ENCODE results near the gene JAKMIP2. TPM values are rescaled to one million over a fixed set of nuclear protein-coding genes. Genes with fewer than 3 reads are reported as not detected.

Gene JAKMIP2
- total and polyA plus RNA-seq, 2 donors (not counting 3 experiments of a cell fraction or from before 2014, with no cell fraction given), result not detected

DNA sequence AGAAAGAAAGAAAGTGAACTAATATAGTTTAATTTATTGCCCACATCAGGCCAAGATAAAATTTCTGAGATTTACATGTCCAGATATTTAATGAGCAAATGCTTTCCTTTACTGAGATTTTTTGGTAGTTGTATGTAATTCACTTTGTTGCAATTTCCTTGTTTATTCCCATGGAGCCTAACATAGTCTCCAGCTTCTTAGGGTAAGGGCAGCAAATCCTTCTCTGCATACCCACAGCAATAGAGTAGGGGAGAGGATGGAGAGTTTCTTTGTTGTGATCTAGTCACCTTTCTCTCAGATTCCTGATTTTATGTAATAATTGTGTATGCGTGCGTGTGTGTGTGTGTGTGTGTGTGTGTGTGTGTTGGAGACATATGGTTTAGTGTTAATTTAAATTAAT is 221.1 kb downstream of the JAKMIP2 start:
- intact Hi-C loops (cut with micrococcal nuclease) (no loop called here), dilution Hi-C loops (cut with MboI; ENCODE audit: extremely low pct_ligation_motif_present, low sequenced_read_pairs) (no loop called here)
- no peak overlapping the region for H3K27ac ChIP-seq (ENCODE audit: insufficient read depth, low read depth, low read length)

DNA sequence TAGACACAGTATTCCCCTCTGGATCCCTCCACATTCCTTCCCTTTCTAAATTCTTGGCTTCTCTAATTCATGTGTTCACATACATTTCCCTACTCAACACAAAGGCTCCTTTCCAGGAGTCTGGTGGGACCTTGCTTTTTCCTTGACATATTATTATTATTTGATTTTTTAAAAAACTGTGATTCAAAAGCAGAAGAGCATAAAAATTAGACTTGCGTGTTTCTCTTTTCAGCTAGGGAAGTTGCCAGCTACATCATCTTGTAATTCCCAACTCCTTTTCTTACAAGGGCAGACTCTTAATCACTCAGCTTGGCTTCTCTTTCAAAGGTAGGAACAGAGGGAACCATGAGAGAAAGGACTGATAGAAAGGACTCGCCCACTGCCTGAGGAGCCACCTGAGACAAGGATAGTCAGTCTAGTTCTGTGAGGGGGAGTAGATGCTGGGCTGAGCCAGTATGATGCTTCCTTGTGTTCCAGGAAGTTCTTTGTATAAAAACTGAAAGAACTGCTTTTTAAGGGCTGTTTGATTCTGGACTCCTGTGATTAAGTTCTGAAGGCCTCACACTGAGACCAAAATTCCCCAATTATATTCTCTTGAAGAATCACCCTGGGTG is 221.7 kb downstream of the JAKMIP2 start:
- POLR2A ChIA-PET, result no interaction called here

More for the DNA sequence above, 221.1 kb downstream of the JAKMIP2 start:
- H3K79me2 ChIP-seq (ENCODE audit: control insufficient read depth, insufficient read depth, low read length), result no peaks in the 10 kb centered on the region
- no peak overlapping the region for H3K4me3 ChIP-seq (replicated peaks in 1 of 3; ENCODE audit: insufficient read depth in 1 of 3, low read depth in 1 of 3, low read length in 3 of 3)
- no peaks in the 10 kb centered on the region for H4K20me1 ChIP-seq (replicated peaks; ENCODE audit: control insufficient read depth, extremely low read depth, insufficient read depth, low read length)
- H3K36me3 ChIP-seq (ENCODE audit: control insufficient read depth in 2 of 2, extremely low read depth in 1 of 2, insufficient read depth in 2 of 2, low read length in 2 of 2), result no peaks in the 10 kb centered on the region
- TF ChIP-seq MYC (IDR thresholded peaks at IDR 0.05; ENCODE audit: low read depth, low read length), result no peak
- TF ChIP-seq, protein P1, sequence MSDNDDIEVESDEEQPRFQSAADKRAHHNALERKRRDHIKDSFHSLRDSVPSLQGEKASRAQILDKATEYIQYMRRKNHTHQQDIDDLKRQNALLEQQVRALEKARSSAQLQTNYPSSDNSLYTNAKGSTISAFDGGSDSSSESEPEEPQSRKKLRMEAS (IDR thresholded peaks at IDR 0.05; ENCODE audit: insufficient read depth, insufficient read length), result no peak
- FAIRE-seq (no peak), DNase-seq (ENCODE audit: low read depth, low spot score) (no peak)
- ChIA-PET POLR2A (no interaction called here), CTCF (interaction anchor here (0.8 to 4.4 kb wide), 5 partner anchors 15 to 169 kb away, joined by 3 to 136 read pairs (median 17); no protein-coding TSS in a partner anchor)
- H3K9ac ChIP-seq (replicated peaks; ENCODE audit: extremely low read depth, insufficient read depth, low read length), result no peak overlapping the region
- H2AFZ ChIP-seq (ENCODE audit: low read depth, low read length), result no peak overlapping the region
- no peaks in the 10 kb centered on the region for H3K9me3 ChIP-seq (replicated peaks; ENCODE audit: control insufficient read depth, insufficient read depth, low read length)
- peaks cover 0 to 1% of the 10 kb centered on the region in 2 experiments for H3K27me3 ChIP-seq (ENCODE audit: control insufficient read depth in 2 of 2, insufficient read depth in 2 of 2, low read length in 2 of 2)
- no peaks in the 10 kb centered on the region for H3K9me1 ChIP-seq (replicated peaks; ENCODE audit: control insufficient read depth, extremely low read depth, insufficient read depth, low read length)
- BruUV-seq (replicated peaks), result no TSS peak
- H3K4me1 ChIP-seq (ENCODE audit: control insufficient read depth, extremely low read depth, insufficient read depth, low read length), result peaks cover 5% of the 10 kb centered on the region
- H3K4me2 ChIP-seq (ENCODE audit: insufficient read depth, low read length), result no peak overlapping the region

More for the DNA sequence above, 221.7 kb downstream of the JAKMIP2 start:
- H3K27me3 ChIP-seq (ENCODE audit: control insufficient read depth in 2 of 2, insufficient read depth in 2 of 2, low read length in 2 of 2), result peaks cover 0 to 1% of the 10 kb centered on the region in 2 experiments
- CTCF ChIA-PET, result interaction anchor here (0.8 to 4.4 kb wide), 12 partner anchors 10 to 337 kb away, joined by 3 to 136 read pairs (median 18); no protein-coding TSS in a partner anchor
- dilution Hi-C loops (cut with MboI; ENCODE audit: extremely low pct_ligation_motif_present, low sequenced_read_pairs), result no loop called here
- no peaks in the 10 kb centered on the region for H3K9me3 ChIP-seq (replicated peaks; ENCODE audit: control insufficient read depth, insufficient read depth, low read length)
- intact Hi-C loops (cut with micrococcal nuclease), result no loop called here
- no peak overlapping the region for H2AFZ ChIP-seq (ENCODE audit: low read depth, low read length)
- H3K36me3 ChIP-seq (ENCODE audit: control insufficient read depth in 2 of 2, extremely low read depth in 1 of 2, insufficient read depth in 2 of 2, low read length in 2 of 2), result no peaks in the 10 kb centered on the region
- no peaks in the 10 kb centered on the region for H3K9me1 ChIP-seq (replicated peaks; ENCODE audit: control insufficient read depth, extremely low read depth, insufficient read depth, low read length)
- TF ChIP-seq EZH2 (IDR thresholded peaks at IDR 0.05; ENCODE audit: borderline replicate concordance, low read depth, low read length, severe bottlenecking), result no peak
- BruUV-seq (replicated peaks), result no TSS peak
- FAIRE-seq (no peak), DNase-seq (ENCODE audit: low read depth, low spot score) (no peak)
- no peak overlapping the region for H3K4me3 ChIP-seq (replicated peaks in 1 of 3; ENCODE audit: insufficient read depth in 1 of 3, low read depth in 1 of 3, low read length in 3 of 3)
- H3K9ac ChIP-seq (replicated peaks; ENCODE audit: extremely low read depth, insufficient read depth, low read length), result no peak overlapping the region
- no peak overlapping the region for H3K27ac ChIP-seq (ENCODE audit: insufficient read depth, low read depth, low read length)
- H3K4me1 ChIP-seq (ENCODE audit: control insufficient read depth, extremely low read depth, insufficient read depth, low read length), result peaks cover 4% of the 10 kb centered on the region
- H3K4me2 ChIP-seq (ENCODE audit: insufficient read depth, low read length), result no peak overlapping the region
- H4K20me1 ChIP-seq (replicated peaks; ENCODE audit: control insufficient read depth, extremely low read depth, insufficient read depth, low read length), result no peaks in the 10 kb centered on the region
- no peaks in the 10 kb centered on the region for H3K79me2 ChIP-seq (ENCODE audit: control insufficient read depth, insufficient read depth, low read length)
